Gastroesophageal sphincter (tissue), 3 donors: ENCODE data around the gene EMC10.

ENCODE experiments used
- CTCF ChIP-seq, 4 experiments: fragments of 200-600 bp in 2 of 4; fragments of 450-650 bp in 2 of 4; sonication (generic) in 1 of 4; IDR thresholded peaks; one replicate each; pipeline ENCODE4 v1.5.1; 2017 to 2019; ENCODE audit warnings: antibody characterized with exemption in 4 of 4, mild to moderate bottlenecking in 2 of 4, moderate library complexity in 2 of 4
- EP300 ChIP-seq: sonication (generic); formaldehyde crosslinking; IDR thresholded peaks from one replicate; pipeline ENCODE4 v1.6.1; 2017; ENCODE audit warnings: antibody characterized with exemption, mild to moderate bottlenecking
- POLR2A ChIP-seq, 2 donors: fragments of 450-650 bp; IDR thresholded peaks; one replicate each; pipeline ENCODE4 v1.6.1; 2017; ENCODE audit warnings: antibody characterized with exemption in 2 of 2, mild to moderate bottlenecking in 2 of 2, moderate library complexity in 1 of 2
- POLR2AphosphoS5 ChIP-seq: sonication (generic); formaldehyde crosslinking; IDR thresholded peaks from one replicate; pipeline ENCODE4 v1.6.1; 2017; ENCODE audit warnings: antibody characterized with exemption

- no peak for TF ChIP-seq POLR2A (IDR thresholded peaks at IDR 0.05)
- TF ChIP-seq POLR2AphosphoS5 = no peak
- no peak for TF ChIP-seq EP300
- TF ChIP-seq CTCF (IDR thresholded peaks at IDR 0.05) = no peak
Observed at GRCh38 chr19:50519006-50519575, 42.8 kb downstream of the EMC10 start.
